PC-9 (cell line): ENCODE measurements around the gene PLXNA1. TPM values are rescaled to one million over a fixed set of nuclear protein-coding genes. Genes with fewer than 3 reads are reported as not detected.
A peak's percentile ranks its signal among the peaks of the same experiment; 100 is the strongest.

ENCODE experiments used
- BruUV-seq: library from RNA; stranded (reverse); fragments of 400-500 nt; replicated peaks from 2 replicates; lab custom pipeline; 2021; lab: Mats Ljungman, UMichigan
- CTCF ChIA-PET: fragments of 300-600 bp; sonication (Branson Sonifier 250); formaldehyde crosslinking; loops from one replicate; lab custom pipeline; 2022; ENCODE audit warnings: antibody characterized with exemption; lab: Charles Lee
- POLR2A ChIA-PET: fragments of 300-600 bp; sonication (Branson Sonifier 250); formaldehyde crosslinking; loops from one replicate; lab custom pipeline; 2022; ENCODE audit warnings: antibody characterized with exemption; ENCODE audit not compliant: unreplicated experiment; lab: Charles Lee
- DNase-seq, 2 experiments: peaks; one replicate each; pipeline versions ENCODE4 v3.0.0 to v3.0.0-alpha.2; 2015 to 2022; ENCODE audit warnings: mixed read lengths in 1 of 2
- H2AFZ ChIP-seq: fragments of 200-600 bp; sonication (generic); 2 replicates; pipeline ENCODE4 v1.8.1; 2017; ENCODE audit warnings: antibody characterized with exemption
- H3F3A ChIP-seq: fragments of 200-600 bp; sonication (generic); 2 replicates; pipeline ENCODE4 v1.8.1; 2017; ENCODE audit warnings: antibody characterized with exemption, mild to moderate bottlenecking, low read depth; ENCODE audit not compliant: insufficient read depth
- H3K27ac ChIP-seq: fragments of 200-600 bp; sonication (generic); 2 replicates; pipeline ENCODE4 v1.6.1; 2016; ENCODE audit warnings: mixed run types
- H3K27me3 ChIP-seq: fragments of 200-600 bp; sonication (generic); 2 replicates; pipeline ENCODE4 v1.6.1; 2016; ENCODE audit warnings: low read depth, mixed run types; ENCODE audit not compliant: insufficient read depth
- H3K36me3 ChIP-seq: fragments of 200-600 bp; sonication (generic); 2 replicates; pipeline ENCODE4 v1.6.1; 2016; ENCODE audit warnings: low read depth, mixed run types
- H3K4me1 ChIP-seq: fragments of 200-600 bp; sonication (generic); replicated peaks from 2 replicates; pipeline ENCODE4 v1.6.1; 2016; ENCODE audit warnings: mixed run types; ENCODE audit not compliant: insufficient read depth
- H3K4me2 ChIP-seq: fragments of 200-600 bp; sonication (generic); 2 replicates; pipeline ENCODE4 v1.6.1; 2017; ENCODE audit warnings: mixed run types
- H3K4me3 ChIP-seq: fragments of 200-600 bp; sonication (generic); 2 replicates; pipeline ENCODE4 v1.6.1; 2016; ENCODE audit warnings: mixed run types
- H3K79me2 ChIP-seq: fragments of 200-600 bp; sonication (generic); 2 replicates; pipeline ENCODE4 v1.6.1; 2017; ENCODE audit warnings: low read depth, mixed run types
- H3K9me2 ChIP-seq: fragments of 200-600 bp; sonication (generic); 2 replicates; pipeline ENCODE4 v1.8.1; 2017; ENCODE audit warnings: mild to moderate bottlenecking; ENCODE audit not compliant: insufficient read depth
- H3K9me3 ChIP-seq: fragments of 200-600 bp; sonication (generic); 2 replicates; pipeline ENCODE4 v1.8.1; 2016; ENCODE audit warnings: low read depth; ENCODE audit not compliant: insufficient read depth
- H4K20me1 ChIP-seq: fragments of 200-600 bp; sonication (generic); 2 replicates; pipeline ENCODE4 v1.8.1; 2017; ENCODE audit not compliant: insufficient read depth
- CTCF ChIP-seq: fragments of 200-600 bp; sonication (generic); conservative IDR thresholded peaks from 2 replicates; pipeline ENCODE4 v1.6.1; 2017; ENCODE audit warnings: mixed run types, antibody characterized with exemption, mild to moderate bottlenecking, moderate library complexity
- EZH2 ChIP-seq: fragments of 200-600 bp; sonication (generic); IDR thresholded peaks from 2 replicates; pipeline ENCODE4 v1.8.0; 2017; ENCODE audit warnings: antibody characterized with exemption, low read depth
- intact Hi-C: fragments of 100-400 bp; cut with micrococcal nuclease; formaldehyde crosslinking; loops from one replicate; pipeline ENCODE4 v1.10.0; 2022; ENCODE audit not compliant: unreplicated experiment
- total RNA-seq: library from RNA; stranded (reverse); gene quantifications from 2 replicates; pipeline ENCODE4 v1.2.3, GENCODE V29; 2021

The PLXNA1 gene
- total RNA-seq, 1 experiment from 2014 or later: 88.2 TPM

GRCh38 chr3:126997455-126998038, 14.6 kb downstream of the PLXNA1 start:
- DNase-seq: no peak
- H3F3A ChIP-seq: no peaks in the 10 kb centered on the region
- CTCF ChIA-PET: no interaction called here
- intact Hi-C loops: no loop called here
- no peak overlapping the region for H2AFZ ChIP-seq
- H3K4me2 ChIP-seq: no peak overlapping the region
- H3K36me3 ChIP-seq: no peaks in the 10 kb centered on the region
- peaks cover 71% of the 10 kb centered on the region for H4K20me1 ChIP-seq
- no peaks in the 10 kb centered on the region for H3K9me3 ChIP-seq
- H3K27ac ChIP-seq: no peak overlapping the region
- TF ChIP-seq EZH2: no peak
- POLR2A ChIA-PET: no interaction called here
- peaks cover 14% of the 10 kb centered on the region; the same call in 1 of the 2 replicates for H3K4me1 ChIP-seq
- no TSS peak for BruUV-seq
- H3K4me3 ChIP-seq: no peak overlapping the region
- peaks cover 11% of the 10 kb centered on the region for H3K79me2 ChIP-seq
- no peaks in the 10 kb centered on the region for H3K9me2 ChIP-seq
- no peaks in the 10 kb centered on the region for H3K27me3 ChIP-seq

GRCh38 chr3:126998320-126998719, 15.4 kb downstream of the PLXNA1 start:
- no peak overlapping the region for H3K4me3 ChIP-seq
- no peak overlapping the region for H2AFZ ChIP-seq
- ChIA-PET CTCF (interaction anchor here (0.6 kb wide), 1 partner anchor 400 kb away, joined by 3 read pairs; no protein-coding TSS in a partner anchor), POLR2A (no interaction called here)
- BruUV-seq: no TSS peak
- no peaks in the 10 kb centered on the region for H3K9me3 ChIP-seq
- no peak for DNase-seq
- H3K4me2 ChIP-seq: peak overlapping the region; percentile 35; the same call in 1 of the 2 replicates
- no peaks in the 10 kb centered on the region for H3K27me3 ChIP-seq
- H4K20me1 ChIP-seq: peaks cover 69% of the 10 kb centered on the region
- peaks cover 14% of the 10 kb centered on the region; the same call in 1 of the 2 replicates for H3K4me1 ChIP-seq
- peaks cover 5% of the 10 kb centered on the region; the same call in 1 of the 2 replicates for H3K79me2 ChIP-seq
- H3F3A ChIP-seq: no peaks in the 10 kb centered on the region
- no peak for TF ChIP-seq EZH2
- no peak for TF ChIP-seq CTCF
- H3K27ac ChIP-seq: no peak overlapping the region
- no peaks in the 10 kb centered on the region for H3K9me2 ChIP-seq
- intact Hi-C loops: no loop called here
- H3K36me3 ChIP-seq: no peaks in the 10 kb centered on the region

GRCh38 chr3:126998728-126999127, 15.8 kb downstream of the PLXNA1 start:
- Histone ChIP-seq H3K4me1 (peaks cover 14% of the 10 kb centered on the region; the same call in 1 of the 2 replicates), H3K9me2 (no peaks in the 10 kb centered on the region), H3K4me3 (no peak overlapping the region), H3K36me3 (no peaks in the 10 kb centered on the region), H4K20me1 (peaks cover 69% of the 10 kb centered on the region), H3K27me3 (no peaks in the 10 kb centered on the region), H3K27ac (no peak overlapping the region), H3F3A (no peaks in the 10 kb centered on the region), H3K4me2 (peak overlapping the region; percentile 35; the same call in 1 of the 2 replicates), H3K9me3 (no peaks in the 10 kb centered on the region), H3K79me2 (peaks cover 5% of the 10 kb centered on the region; the same call in 1 of the 2 replicates), H2AFZ (no peak overlapping the region)
- intact Hi-C loops: no loop called here
- BruUV-seq: no TSS peak
- ChIA-PET CTCF (interaction anchor here (0.6 kb wide), 1 partner anchor 401 kb away, joined by 3 read pairs; no protein-coding TSS in a partner anchor), POLR2A (no interaction called here)
- DNase-seq: no peak
- TF ChIP-seq EZH2 (no peak), CTCF (no peak)
